T-helper 1 cell treated with Interleukin-12 subunit alpha and Interleukin-12 subunit beta and Interleukin-4 antibody, amounts not matched to agents 30 μg/mL and 1 μg/mL, for 36 hours (primary cell): Measurements from ENCODE around the gene STXBP2.

Experiments used
- H3K27ac Mint-ChIP-seq: one replicate; pipeline ENCODE4 v1.8.0; 2021; ENCODE audit warnings: mild to moderate bottlenecking, mixed read lengths
- H3K27me3 Mint-ChIP-seq: one replicate; pipeline ENCODE4 v1.8.0; 2021; ENCODE audit warnings: low read depth, mixed read lengths
- H3K36me3 Mint-ChIP-seq: one replicate; pipeline ENCODE4 v1.8.0; 2021; ENCODE audit warnings: low read depth, mixed read lengths
- H3K4me1 Mint-ChIP-seq: one replicate; pipeline ENCODE4 v1.8.0; 2021; ENCODE audit warnings: low read depth, mixed read lengths
- H3K4me3 Mint-ChIP-seq: one replicate; pipeline ENCODE4 v1.8.0; 2021; ENCODE audit warnings: mild to moderate bottlenecking, moderate library complexity, mixed read lengths
- H3K9me3 Mint-ChIP-seq: one replicate; pipeline ENCODE4 v1.8.0; 2021; ENCODE audit warnings: mixed read lengths

STXBP2 gene

GRCh38 chr19:7636691-7637373 lies at the start of gene STXBP2:
Gene STXBP2, plus strand, starts transcription at chr19:7637110. Its CDS starts 40 bp downstream, at chr19:7637150.
- Mint-ChIP-seq H3K27ac (peak within 1 kb of the TSS; percentile 86), H3K4me1 (peaks cover 17% of the 10 kb centered on the region), H3K27me3 (no peaks in the 10 kb centered on the region), H3K36me3 (peaks cover 11% of the 10 kb centered on the region), H3K9me3 (no peaks in the 10 kb centered on the region), H3K4me3 (peak within 1 kb of the TSS; percentile 81)

- no peak overlapping the region for H3K4me3 Mint-ChIP-seq
- H3K27ac Mint-ChIP-seq, result no peak overlapping the region
- H3K4me1 Mint-ChIP-seq, result no peaks in the 10 kb centered on the region
Observed at GRCh38 chr19:7589822-7590221, 47.1 kb upstream of the STXBP2 start.

GRCh38 chr19:7590256-7590655 lies 46.7 kb upstream of the STXBP2 start:
- no peaks in the 10 kb centered on the region for H3K9me3 Mint-ChIP-seq
- no peak overlapping the region for H3K4me3 Mint-ChIP-seq
- peaks cover 2% of the 10 kb centered on the region for H3K4me1 Mint-ChIP-seq
- no peak overlapping the region for H3K27ac Mint-ChIP-seq
- H3K36me3 Mint-ChIP-seq, result no peaks in the 10 kb centered on the region
- H3K27me3 Mint-ChIP-seq, result peaks cover 21% of the 10 kb centered on the region

More at GRCh38 chr19:7589822-7590221, 47.1 kb upstream of the STXBP2 start:
- Mint-ChIP-seq H3K27me3 (peaks cover 17% of the 10 kb centered on the region), H3K9me3 (no peaks in the 10 kb centered on the region), H3K36me3 (no peaks in the 10 kb centered on the region)

GRCh38 chr19:7595466-7596133 lies 41.3 kb upstream of the STXBP2 start, which contains the start of gene CAMSAP3:
Gene CAMSAP3, plus strand, starts transcription at chr19:7595863. Its CDS starts 140 bp downstream, at chr19:7596003.
- Mint-ChIP-seq H3K9me3 (no peaks in the 10 kb centered on the region), H3K27ac (no peak within 1 kb of the TSS), H3K27me3 (peaks cover 42% of the 10 kb centered on the region), H3K4me1 (peaks cover 3% of the 10 kb centered on the region), H3K4me3 (peak within 1 kb of the TSS; percentile 30), H3K36me3 (no peaks in the 10 kb centered on the region)

GRCh38 chr19:7596211-7596937 lies 40.5 kb upstream of the STXBP2 start:
- Mint-ChIP-seq H3K36me3 (no peaks in the 10 kb centered on the region), H3K4me3 (peak overlapping the region; percentile 25), H3K27ac (no peak overlapping the region), H3K4me1 (peaks cover 3% of the 10 kb centered on the region), H3K9me3 (no peaks in the 10 kb centered on the region), H3K27me3 (peaks cover 42% of the 10 kb centered on the region)

- Mint-ChIP-seq H3K4me1 (peaks cover 3% of the 10 kb centered on the region), H3K4me3 (no peak overlapping the region), H3K9me3 (no peaks in the 10 kb centered on the region), H3K36me3 (no peaks in the 10 kb centered on the region), H3K27ac (no peak overlapping the region), H3K27me3 (peaks cover 42% of the 10 kb centered on the region)
Observed at GRCh38 chr19:7597689-7598088, 39.2 kb upstream of the STXBP2 start.

GRCh38 chr19:7598180-7598579 lies 38.7 kb upstream of the STXBP2 start:
- Mint-ChIP-seq H3K4me3 (no peak overlapping the region), H3K36me3 (no peaks in the 10 kb centered on the region), H3K27me3 (peaks cover 41% of the 10 kb centered on the region), H3K9me3 (no peaks in the 10 kb centered on the region), H3K27ac (no peak overlapping the region), H3K4me1 (peaks cover 3% of the 10 kb centered on the region)

GRCh38 chr19:7600721-7601120 lies 36.2 kb upstream of the STXBP2 start:
- Mint-ChIP-seq H3K4me1 (no peaks in the 10 kb centered on the region), H3K4me3 (no peak overlapping the region), H3K27me3 (peaks cover 19% of the 10 kb centered on the region), H3K36me3 (no peaks in the 10 kb centered on the region), H3K9me3 (no peaks in the 10 kb centered on the region), H3K27ac (no peak overlapping the region)

- no peaks in the 10 kb centered on the region for H3K36me3 Mint-ChIP-seq
- H3K27me3 Mint-ChIP-seq, result peaks cover 11% of the 10 kb centered on the region
- H3K4me1 Mint-ChIP-seq, result no peaks in the 10 kb centered on the region
- no peak overlapping the region for H3K27ac Mint-ChIP-seq
- no peaks in the 10 kb centered on the region for H3K9me3 Mint-ChIP-seq
- no peak overlapping the region for H3K4me3 Mint-ChIP-seq
Observed at GRCh38 chr19:7602240-7602934, 34.5 kb upstream of the STXBP2 start.

GRCh38 chr19:7602935-7603497 lies 33.9 kb upstream of the STXBP2 start:
- Mint-ChIP-seq H3K36me3 (no peaks in the 10 kb centered on the region), H3K27me3 (peaks cover 4% of the 10 kb centered on the region), H3K9me3 (no peaks in the 10 kb centered on the region), H3K4me3 (no peak overlapping the region), H3K4me1 (no peaks in the 10 kb centered on the region), H3K27ac (no peak overlapping the region)

- Mint-ChIP-seq H3K27me3 (no peaks in the 10 kb centered on the region), H3K4me3 (no peak overlapping the region), H3K27ac (no peak overlapping the region), H3K9me3 (no peaks in the 10 kb centered on the region), H3K4me1 (no peaks in the 10 kb centered on the region), H3K36me3 (no peaks in the 10 kb centered on the region)
Observed at GRCh38 chr19:7603919-7604318, 33.0 kb upstream of the STXBP2 start.

- no peaks in the 10 kb centered on the region for H3K9me3 Mint-ChIP-seq
- no peaks in the 10 kb centered on the region for H3K27me3 Mint-ChIP-seq
- H3K4me3 Mint-ChIP-seq, result no peak overlapping the region
- H3K4me1 Mint-ChIP-seq, result no peaks in the 10 kb centered on the region
- H3K27ac Mint-ChIP-seq, result no peak overlapping the region
- no peaks in the 10 kb centered on the region for H3K36me3 Mint-ChIP-seq
Observed at GRCh38 chr19:7605490-7606222, 31.3 kb upstream of the STXBP2 start.

GRCh38 chr19:7606289-7606688 lies 30.6 kb upstream of the STXBP2 start:
- Mint-ChIP-seq H3K9me3 (no peaks in the 10 kb centered on the region), H3K36me3 (no peaks in the 10 kb centered on the region), H3K27ac (no peak overlapping the region), H3K4me3 (no peak overlapping the region), H3K27me3 (no peaks in the 10 kb centered on the region), H3K4me1 (no peaks in the 10 kb centered on the region)
